Activated CD8-positive, alpha-beta memory T cell treated with anti-CD3 and anti-CD28 coated beads, Interleukin-2, amount 50 U/mL, for 1 hour (primary cell): ENCODE results near the gene RGS1.
A peak's percentile ranks its signal among the peaks of the same experiment; 100 is the strongest.

ENCODE experiments used
- DNase-seq: peaks from one replicate; pipeline ENCODE4 v3.0.0-alpha.2; 2020; ENCODE audit errors: extremely low read depth

The RGS1 gene

DNA sequence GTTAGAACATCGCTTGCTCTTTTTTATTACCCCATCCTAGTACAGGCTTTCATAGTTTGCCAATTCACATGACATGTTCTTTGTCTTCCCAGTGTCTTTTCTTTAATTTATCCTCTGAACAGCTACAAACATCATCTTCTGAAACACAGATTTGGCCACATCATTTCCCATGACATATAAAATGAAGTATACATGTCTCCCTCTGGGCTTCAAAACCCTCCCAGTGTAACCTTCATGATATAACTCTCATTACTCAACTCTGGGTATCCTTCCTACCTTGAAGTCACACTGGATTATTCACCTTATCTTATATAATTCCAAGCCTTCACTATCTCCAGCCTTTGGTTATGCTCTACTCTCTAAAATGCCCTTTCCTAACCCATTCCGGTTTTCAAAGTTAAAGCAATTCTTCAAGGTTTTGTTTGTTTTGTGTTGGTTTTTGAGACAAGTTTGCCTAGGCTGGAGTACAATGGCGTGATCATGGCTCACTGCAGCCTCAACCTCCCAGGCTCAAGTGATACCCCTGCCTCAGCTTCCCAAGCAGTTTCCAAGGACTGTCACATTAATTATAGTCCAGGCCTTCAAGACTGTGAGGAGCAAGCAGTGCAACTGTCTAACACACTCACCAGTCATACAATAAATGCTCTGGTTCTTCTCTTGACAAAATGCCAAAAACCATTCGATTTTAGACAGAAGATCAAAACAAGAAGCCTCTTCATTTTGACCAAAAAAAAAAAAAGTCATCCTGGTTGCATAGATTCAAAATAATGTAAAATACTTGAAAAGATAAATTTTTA, 5.8 kb downstream of the RGS1 start:
- no peak for DNase-seq

GRCh38 chr1:192584866-192585265, 9.3 kb downstream of the RGS1 start:
- DNase-seq: no peak

DNA sequence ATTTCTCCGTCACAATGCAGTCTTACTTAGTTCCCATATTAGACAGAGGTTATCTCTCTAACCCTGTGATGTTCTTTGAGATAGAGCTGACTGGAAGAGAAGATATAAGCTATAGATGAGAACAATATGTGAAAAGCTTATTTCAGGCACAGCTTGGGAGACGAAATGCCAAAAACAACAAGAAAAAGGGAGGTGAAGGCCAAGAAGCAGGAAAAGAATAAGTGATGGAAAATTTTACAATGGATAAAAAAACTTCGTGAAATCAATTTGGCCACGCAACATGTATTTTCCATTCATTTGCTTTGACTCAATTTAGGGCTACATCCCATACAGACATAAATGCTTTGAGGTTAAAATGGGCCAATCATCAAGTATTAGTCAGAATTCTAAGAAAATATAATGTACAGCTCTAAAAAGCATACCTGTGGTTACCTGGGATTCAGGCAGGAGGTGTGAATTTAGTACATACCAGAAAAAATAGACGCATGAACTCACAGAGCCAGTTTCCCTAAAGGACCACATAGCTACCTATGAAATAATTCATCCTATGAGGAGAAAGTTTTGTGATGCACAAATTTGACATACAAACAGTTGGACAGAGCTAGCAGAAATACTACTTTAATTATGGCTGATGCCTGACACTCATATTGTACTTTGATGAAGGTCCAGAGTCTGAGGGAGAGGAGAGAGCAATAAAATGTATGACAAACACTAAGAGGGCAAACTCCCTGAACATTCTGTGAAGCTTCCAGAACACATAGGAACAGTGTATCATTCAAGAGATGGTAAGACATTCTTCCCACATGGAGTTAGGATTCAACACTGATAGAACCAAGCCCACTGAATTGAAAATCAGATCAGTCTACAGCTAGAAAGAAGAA, 12.1 kb downstream of the RGS1 start:
- DNase-seq: no peak

GRCh38 chr1:192588546-192588945, 13.0 kb downstream of the RGS1 start:
- DNase-seq: no peak

DNA sequence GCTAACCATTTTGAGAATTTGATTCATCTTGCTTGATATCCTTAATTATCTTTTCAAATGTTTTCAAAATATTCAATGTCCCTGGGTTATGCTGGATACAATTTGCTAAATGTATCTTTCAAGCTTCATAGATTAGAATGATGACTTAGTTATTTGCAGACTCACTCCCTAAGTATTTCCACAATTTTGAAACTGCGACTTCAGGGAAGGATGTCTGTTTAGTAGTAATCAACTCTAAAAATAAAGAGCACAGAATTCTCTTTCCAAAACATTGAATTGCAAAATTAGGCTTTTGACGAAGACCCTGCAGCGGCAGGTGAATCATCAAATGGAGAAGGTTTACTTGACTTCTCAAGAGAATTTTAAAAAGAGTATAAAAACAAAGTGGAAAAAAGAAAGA, 14.2 kb downstream of the RGS1 start:
- no peak for DNase-seq

- no peak for DNase-seq
Measured at GRCh38 chr1:192592517-192592916, 16.9 kb downstream of the RGS1 start.

GRCh38 chr1:192592981-192593708, 17.6 kb downstream of the RGS1 start:
- no peak for DNase-seq

GRCh38 chr1:192595299-192595698, 19.7 kb downstream of the RGS1 start:
- no peak for DNase-seq

DNA sequence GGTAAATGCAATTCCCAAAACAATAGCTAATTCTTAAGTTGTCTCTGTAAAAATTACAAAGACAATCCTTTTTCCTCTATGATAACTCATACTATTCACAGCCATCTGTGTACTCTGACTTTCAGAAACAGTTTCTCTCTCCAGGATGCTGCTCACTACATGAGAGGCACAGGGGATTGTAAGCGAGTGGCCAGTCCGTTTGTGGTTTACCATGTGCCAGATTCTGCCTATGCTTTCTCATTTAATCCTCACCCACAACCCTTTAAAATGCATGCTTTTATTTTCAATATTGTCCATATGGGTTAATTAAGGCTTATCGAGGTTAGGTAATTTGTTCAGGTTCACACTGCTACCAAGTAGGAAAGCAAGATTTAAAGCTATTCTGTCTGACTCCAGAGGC, 23.0 kb downstream of the RGS1 start:
- DNase-seq: no peak

- DNase-seq: no peak
Measured at GRCh38 chr1:192600275-192600674, 24.7 kb downstream of the RGS1 start.

GRCh38 chr1:192601143-192601542, 25.6 kb downstream of the RGS1 start:
- no peak for DNase-seq

DNA sequence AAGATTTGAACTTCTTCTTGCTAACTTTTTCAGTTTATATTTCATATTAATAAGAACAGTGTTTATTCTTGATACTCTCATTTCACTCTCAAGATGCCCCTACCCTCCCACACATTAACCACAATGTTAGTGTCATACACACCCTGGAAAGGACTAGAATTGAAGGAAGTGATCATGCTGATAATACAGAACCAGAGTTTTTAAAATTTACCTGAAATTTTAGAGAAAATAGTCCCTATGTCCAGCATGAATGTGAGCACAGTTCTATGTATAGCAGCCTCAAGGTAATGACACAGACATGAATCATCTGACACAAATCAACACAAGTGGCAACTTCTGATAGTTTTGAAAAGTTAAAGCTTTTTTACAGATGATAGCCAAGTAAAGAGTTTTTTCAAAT, 26.0 kb downstream of the RGS1 start:
- no peak for DNase-seq

DNA sequence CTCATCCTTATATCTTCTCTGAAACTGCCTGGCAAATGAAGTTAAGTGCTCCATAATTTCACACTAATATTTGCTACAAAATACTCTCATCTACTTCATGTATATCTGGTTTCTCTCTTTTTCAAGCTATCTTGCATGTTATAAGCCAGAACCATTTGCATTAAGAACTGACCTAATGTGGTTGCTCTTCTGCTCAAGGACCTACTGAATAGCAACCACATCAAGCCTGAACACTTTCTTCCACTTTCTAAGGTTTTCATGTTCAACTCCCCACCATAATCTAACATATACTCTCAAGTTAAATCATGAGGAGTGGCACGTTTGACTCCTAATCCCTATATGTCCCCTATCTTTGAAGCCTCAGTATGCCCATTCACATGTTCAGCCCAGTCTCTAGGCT, 27.2 kb downstream of the RGS1 start:
- DNase-seq: no peak

DNA sequence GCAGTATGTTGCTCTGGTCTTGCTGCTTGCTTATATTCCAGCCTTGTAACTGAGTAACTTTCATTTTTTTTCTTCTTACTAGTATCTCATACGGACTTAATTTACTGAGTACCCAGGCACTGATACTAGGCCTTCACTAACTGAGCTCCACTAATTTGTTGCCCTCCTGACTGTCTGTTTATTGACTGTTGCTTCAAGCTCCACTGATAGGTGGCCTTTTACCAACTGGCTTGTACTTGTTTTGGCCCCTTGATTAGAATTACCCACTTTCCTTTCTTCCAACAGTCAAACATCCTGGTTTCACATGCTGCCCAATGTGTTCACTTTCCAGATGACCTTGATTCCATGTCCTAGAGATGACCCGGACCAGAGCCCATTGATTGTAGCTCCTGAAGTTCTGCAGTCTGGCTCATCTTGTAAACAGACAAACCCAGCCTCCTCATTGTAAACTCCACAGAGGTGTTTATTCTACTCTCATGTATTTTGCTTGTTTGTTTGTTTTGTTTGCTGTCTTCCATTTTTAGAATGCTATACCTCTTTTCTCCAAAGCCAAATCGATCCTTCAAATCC, 27.7 kb downstream of the RGS1 start:
- no peak for DNase-seq

DNA sequence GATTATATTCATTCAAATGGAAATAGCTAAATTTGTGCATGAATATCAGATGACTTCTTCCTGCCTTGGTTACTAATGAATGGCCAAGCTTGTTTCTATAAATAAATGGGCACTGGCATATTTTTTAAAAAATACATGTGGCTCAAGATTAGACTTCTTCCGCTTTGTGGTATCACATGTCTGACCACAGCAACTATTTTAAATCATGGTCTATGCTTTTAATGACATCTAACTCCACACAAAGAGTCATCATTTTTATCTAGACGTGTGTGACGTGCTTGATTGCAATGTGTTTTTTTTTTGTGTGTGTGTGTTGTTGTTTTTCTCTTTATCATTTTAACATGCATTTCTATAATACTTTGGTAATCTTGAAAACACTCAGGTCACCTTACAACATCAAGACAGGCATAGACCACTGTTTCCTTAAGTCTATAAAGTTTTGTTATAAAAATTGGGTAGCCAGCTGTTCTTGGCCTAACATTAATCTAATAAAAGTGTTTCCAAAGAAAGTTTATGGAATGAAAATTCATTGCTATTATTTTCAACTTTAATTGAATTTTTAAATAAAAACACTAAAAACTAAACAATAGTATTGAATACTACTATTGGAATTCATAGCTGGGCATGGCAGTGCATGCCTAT, 29.5 kb downstream of the RGS1 start:
- DNase-seq: no peak

- DNase-seq: no peak
Measured at GRCh38 chr1:192608671-192609070, 33.1 kb downstream of the RGS1 start.

DNA sequence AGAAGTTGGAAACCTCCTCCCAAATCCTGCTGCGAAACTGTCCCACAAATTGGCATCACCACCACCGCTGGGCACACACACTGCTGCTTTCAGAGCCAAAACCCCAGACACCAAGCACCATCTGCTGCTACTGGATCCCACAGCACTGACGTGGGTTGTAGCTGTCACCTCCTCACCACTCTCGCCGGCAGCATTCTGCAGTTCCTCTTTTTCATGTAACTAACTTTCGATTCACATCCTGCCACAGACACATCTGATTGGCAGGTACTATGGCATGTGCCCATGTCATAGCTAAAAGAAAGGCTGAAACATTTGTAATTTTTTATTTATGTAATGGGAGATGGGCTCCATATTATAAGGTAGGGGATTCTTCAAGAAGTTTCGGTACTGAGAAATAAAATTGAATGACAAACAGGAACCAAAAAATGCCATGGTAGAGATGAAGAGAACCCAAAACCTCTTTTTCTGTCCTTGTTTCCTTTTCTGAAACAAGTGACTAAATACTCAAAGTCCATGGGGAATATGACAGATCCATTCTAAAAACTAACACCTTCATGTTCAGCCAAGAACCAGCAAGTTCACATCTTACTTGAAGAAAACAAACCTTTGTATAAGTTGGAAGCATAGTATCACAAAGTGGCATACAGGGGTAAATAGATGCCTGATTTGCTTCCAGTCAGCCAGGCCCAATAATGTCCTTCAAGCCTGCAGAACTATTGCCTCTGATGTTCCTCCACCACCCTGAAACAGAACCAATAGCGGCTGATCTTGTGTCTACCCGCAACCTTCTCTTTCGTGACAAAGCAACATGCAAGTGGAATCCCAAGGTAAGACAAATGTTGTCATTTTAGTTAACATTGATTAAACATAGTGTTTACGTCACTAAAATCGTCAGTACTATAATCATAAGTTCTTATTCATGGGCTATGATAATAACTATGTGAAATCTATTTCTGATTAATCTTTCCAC, 33.8 kb downstream of the RGS1 start:
- peak; percentile 27 for DNase-seq

GRCh38 chr1:192610112-192610889, 34.7 kb downstream of the RGS1 start:
- DNase-seq: no peak

GRCh38 chr1:192615055-192615454, 39.5 kb downstream of the RGS1 start:
- DNase-seq: no peak
